K562 (cell line): ENCODE results near the gene SMIM12. TPM values are rescaled to one million over a fixed set of nuclear protein-coding genes. Genes with fewer than 3 reads are reported as not detected.
A peak's percentile ranks its signal among the peaks of the same experiment; 100 is the strongest.

Source experiments
- ATAC-seq: fragments of 200-7000 bp; cut with Tn5 transposase; 3 replicates; pipeline ENCODE4 v1.9.1; 2020; ENCODE audit warnings: moderate library complexity
- BruUV-seq: library from RNA; stranded (reverse); fragments of 400-500 nt; replicated peaks from 2 replicates; lab custom pipeline; 2021; lab: Mats Ljungman, UMichigan
- CTCF ChIA-PET: fragments of 300-600 bp; formaldehyde crosslinking; extraction: SDS; loops from one replicate; lab custom pipeline; 2021; ENCODE audit warnings: low intra/inter-chr PET ratio; lab: Yijun Ruan, JAX
- POLR2A ChIA-PET: fragments of 300-600, 350-650 bp; sonication (Branson Sonifier 250); formaldehyde crosslinking; extraction: SDS; loops from one replicate; lab custom pipeline; 2021; ENCODE audit warnings: antibody characterized with exemption, inconsistent platforms; lab: Yijun Ruan, JAX
- DNase-seq, 4 experiments: peaks; one replicate each; pipeline versions ENCODE4 v3.0.0 to v3.0.0-alpha.2; 2011 to 2018; ENCODE audit warnings: low spot score in 3 of 4, mixed read lengths in 3 of 4; ENCODE audit errors: extremely low read depth in 1 of 4
- FAIRE-seq: peaks from 2 replicates; lab custom pipeline; 2011; peaks lifted over from hg19 to GRCh38; lab: Jason Lieb, UNC
- H2AFZ ChIP-seq: 2 replicates; pipeline ENCODE4 v1.6.0; 2011; ENCODE audit warnings: low read depth, low read length, control low read depth, inconsistent platforms
- H3K27ac ChIP-seq: fragments of 200-600 bp; 3 replicates; pipeline ENCODE4 v1.8.0; 2011; ENCODE audit warnings: low read depth, mild to moderate bottlenecking, control low read depth, inconsistent platforms, low read length, moderate library complexity, mixed read lengths; ENCODE audit errors: extremely low read depth
- H3K27me3 ChIP-seq, 2 experiments: fragments of 300-600 bp in 1 of 2; 2 replicates in 1 of 2; 3 replicates in 1 of 2; pipeline versions ENCODE4 v1.6.0 to v1.8.0; 2011; ENCODE audit warnings: inconsistent platforms in 2 of 2, low read length in 2 of 2, mild to moderate bottlenecking in 1 of 2, mixed read lengths in 1 of 2, moderate library complexity in 1 of 2; ENCODE audit not compliant: control insufficient read depth in 2 of 2, insufficient read depth in 2 of 2
- H3K36me3 ChIP-seq: fragments of 300-600 bp; 3 replicates; pipeline ENCODE4 v1.8.0; 2011; ENCODE audit warnings: mild to moderate bottlenecking, low read length, inconsistent platforms; ENCODE audit not compliant: control insufficient read depth, insufficient read depth
- H3K4me1 ChIP-seq, 2 experiments: fragments of 200-600 bp in 1 of 2; replicated peaks in 1 of 2; 2 replicates in 1 of 2; 3 replicates in 1 of 2; pipeline versions ENCODE4 v1.5.1 to v1.8.0; 2011; ENCODE audit warnings: inconsistent platforms in 2 of 2, low read length in 2 of 2, mild to moderate bottlenecking in 1 of 2, mixed read lengths in 1 of 2, moderate library complexity in 1 of 2; ENCODE audit not compliant: control insufficient read depth in 2 of 2, insufficient read depth in 2 of 2
- H3K4me2 ChIP-seq: 2 replicates; pipeline ENCODE4 v1.6.1; 2011; ENCODE audit warnings: low read length, control low read depth, inconsistent platforms, mixed read lengths; ENCODE audit not compliant: insufficient read depth
- H3K4me3 ChIP-seq: fragments of 200-600 bp; sonication (generic), shearing (Covaris generic); 2 replicates; pipeline ENCODE4 v1.5.1; 2016; ENCODE audit warnings: control low read depth, inconsistent platforms
- H3K79me2 ChIP-seq: fragments of 200-600 bp; 3 replicates; pipeline ENCODE4 v1.8.0; 2011; ENCODE audit warnings: low read length, inconsistent platforms; ENCODE audit not compliant: control insufficient read depth, insufficient read depth
- H3K9ac ChIP-seq, 2 experiments: 2 replicates each; pipeline versions ENCODE4 v1.6.0 to v1.6.1; 2011; ENCODE audit warnings: low read depth in 2 of 2, low read length in 2 of 2, control low read depth in 1 of 2, inconsistent platforms in 1 of 2, mild to moderate bottlenecking in 1 of 2, mixed read lengths in 1 of 2; ENCODE audit not compliant: insufficient read depth in 1 of 2
- H3K9me1 ChIP-seq: one replicate; pipeline ENCODE4 v1.6.0; 2011; ENCODE audit warnings: inconsistent platforms, mild to moderate bottlenecking, low read length, moderate library complexity; ENCODE audit not compliant: control insufficient read depth, insufficient read depth
- H3K9me3 ChIP-seq: replicated peaks from 2 replicates; pipeline ENCODE4 v1.5.1; 2011; ENCODE audit warnings: low read depth, low read length, inconsistent platforms; ENCODE audit not compliant: control insufficient read depth, insufficient read depth
- H4K20me1 ChIP-seq: replicated peaks from 2 replicates; pipeline ENCODE4 v1.6.1; 2011; ENCODE audit warnings: low read length, inconsistent platforms, mixed read lengths; ENCODE audit not compliant: control insufficient read depth, insufficient read depth
- WGBS: fragments of 100-300 bp; shearing (Covaris generic); methylation state at CpG from one replicate; pipeline ENCODE4 v1.1.6; 2016; ENCODE audit warnings: low coverage, mixed read lengths; ENCODE audit not compliant: insufficient coverage; ENCODE audit errors: missing lambda C conversion rate; 5-methylcytosine and 5-hydroxymethylcytosine counted together
- in situ Hi-C: fragments of 300-500 bp; cut with MboI; formaldehyde crosslinking; loops from 4 replicates; pipeline ENCODE4 v1.15.0; 2018; ENCODE audit warnings: inconsistent platforms, mixed read lengths
- intact Hi-C: fragments of 100-400 bp; cut with micrococcal nuclease; formaldehyde crosslinking; loops from 2 replicates; pipeline ENCODE4 v1.14.2; 2022
- polyA plus RNA-seq, 8 experiments: library from polyadenylated mRNA; depleted of rRNA in 4 of 8; stranded (reverse) in 5 of 8; unstranded in 3 of 8; fragments of >200 nt; fragmentation: Nextera tagmentation in 2 of 8; fragmentation: Illumina TruSeq in 1 of 8; extraction: Ambion mirVana in 2 of 8; extraction: Trizol in 1 of 8; gene quantifications; 2 replicates each; pipeline versions ENCODE4 v1.2.1 to v1.2.3, GENCODE V29; 2011 to 2014; ENCODE audit warnings: inconsistent platforms in 1 of 8, missing spikeins in 1 of 8
- total RNA-seq, 7 experiments: library from RNA; depleted of rRNA in 6 of 7; stranded (reverse); fragments of >200 nt in 6 of 7; fragmentation: Illumina TruSeq in 2 of 7; extraction: Trizol in 2 of 7; gene quantifications; 2 replicates each; pipeline versions ENCODE4 v1.2.1 to v1.2.3, GENCODE V29; 2011 to 2021; ENCODE audit warnings: low replicate concordance in 1 of 7
- TF ChIP-seq, protein P1 (sequence below), 3 experiments: fragments of 200-800 bp in 1 of 3; sonication (Bioruptor generic) in 1 of 3; sonication (generic) in 1 of 3; formaldehyde crosslinking in 1 of 3; IDR thresholded peaks; 2 replicates each; pipeline versions ENCODE4 v1.6.1 to v1.8.0; 2016 to 2022; ENCODE audit warnings: mild to moderate bottlenecking in 2 of 3, missing compliant biosample characterization in 2 of 3, missing genetic modification characterization in 2 of 3, missing genetic modification reagents in 1 of 3
- TF ChIP-seq, protein P2 (sequence below), 2 experiments: fragments of 200-800 bp in 1 of 2; sonication (Bioruptor generic) in 1 of 2; sonication (generic) in 1 of 2; formaldehyde crosslinking in 1 of 2; IDR thresholded peaks in 1 of 2; conservative IDR thresholded peaks in 1 of 2; 2 replicates each; pipeline versions ENCODE4 v1.5.0 to v1.6.1; 2016 to 2020; ENCODE audit warnings: missing compliant biosample characterization in 1 of 2, missing genetic modification characterization in 1 of 2, missing genetic modification reagents in 1 of 2

SMIM12 gene
- total and polyA plus RNA-seq, 9 of the 15 experiments (the other 6 are each of a cell fraction or from before 2014, with no cell fraction given): 51.7 to 112 (median 63.9) TPM

DNA sequence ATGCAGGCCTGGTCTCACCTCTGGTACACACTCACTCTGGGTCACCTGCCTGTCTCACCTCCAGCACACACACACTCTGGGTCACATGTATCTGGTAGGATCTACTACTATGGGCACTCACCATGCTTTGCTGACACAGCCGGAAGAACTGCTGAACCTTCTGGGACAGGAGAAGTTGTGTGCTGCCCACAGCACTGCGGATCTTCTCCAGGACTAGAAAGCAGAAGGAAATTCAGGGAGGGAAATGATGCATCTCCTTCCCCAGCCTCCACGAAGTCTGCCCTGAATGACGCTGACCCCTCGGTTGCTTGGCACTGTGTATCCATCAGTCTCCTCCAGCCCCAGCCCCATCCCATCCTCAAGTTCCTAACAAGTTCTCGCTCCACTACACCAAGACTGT, 7.9 kb upstream of the SMIM12 start:
- Histone ChIP-seq H3K27ac (no peak overlapping the region), H3K27me3 (peaks cover 40 to 53% of the 10 kb centered on the region in 2 experiments), H3K4me1 (peaks cover 0 to 27% of the 10 kb centered on the region in 2 experiments; a peak in 4 of 5 replicates), H3K9ac (no peak overlapping the region), H3K4me3 (no peak overlapping the region), H3K36me3 (no peaks in the 10 kb centered on the region), H4K20me1 (peaks cover 3% of the 10 kb centered on the region; the same call in 1 of the 2 replicates), H3K79me2 (no peaks in the 10 kb centered on the region), H3K9me1 (no peaks in the 10 kb centered on the region), H3K4me2 (no peak overlapping the region), H2AFZ (no peak overlapping the region), H3K9me3 (no peaks in the 10 kb centered on the region)
- DNase-seq (no peak), FAIRE-seq (no peak), ATAC-seq (no peak)
- intact Hi-C loops (loop anchor here (10.0 kb wide), 1 partner anchor 567 kb away; no protein-coding TSS in a partner anchor), in situ Hi-C loops (no loop called here)
- POLR2A ChIA-PET: interaction anchor here (1.4 to 1.6 kb wide), 2 partner anchors 15 to 40 kb away, joined by 3 read pairs; no protein-coding TSS in a partner anchor
- CTCF ChIA-PET: interaction anchor here (0.9 to 3.2 kb wide), 2 partner anchors 81 to 165 kb away, joined by 3 to 15 read pairs; partner anchors contain the start of gene ZMYM6
- WGBS: 13% methylated on average over 6 of the region's 6 CpGs
- TF ChIP-seq, protein P1, sequence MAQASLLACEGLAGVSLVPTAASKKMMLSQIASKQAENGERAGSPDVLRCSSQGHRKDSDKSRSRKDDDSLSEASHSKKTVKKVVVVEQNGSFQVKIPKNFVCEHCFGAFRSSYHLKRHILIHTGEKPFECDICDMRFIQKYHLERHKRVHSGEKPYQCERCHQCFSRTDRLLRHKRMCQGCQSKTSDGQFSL (CRISPR knock-in tag; IDR thresholded peaks at IDR 0.05): no peak
- TF ChIP-seq, protein P1 (tag; IDR thresholded peaks at IDR 0.05): peak in 1 of 2 experiments; percentile 22; a peak in 1 of 4 replicates
- TF ChIP-seq, protein P2, sequence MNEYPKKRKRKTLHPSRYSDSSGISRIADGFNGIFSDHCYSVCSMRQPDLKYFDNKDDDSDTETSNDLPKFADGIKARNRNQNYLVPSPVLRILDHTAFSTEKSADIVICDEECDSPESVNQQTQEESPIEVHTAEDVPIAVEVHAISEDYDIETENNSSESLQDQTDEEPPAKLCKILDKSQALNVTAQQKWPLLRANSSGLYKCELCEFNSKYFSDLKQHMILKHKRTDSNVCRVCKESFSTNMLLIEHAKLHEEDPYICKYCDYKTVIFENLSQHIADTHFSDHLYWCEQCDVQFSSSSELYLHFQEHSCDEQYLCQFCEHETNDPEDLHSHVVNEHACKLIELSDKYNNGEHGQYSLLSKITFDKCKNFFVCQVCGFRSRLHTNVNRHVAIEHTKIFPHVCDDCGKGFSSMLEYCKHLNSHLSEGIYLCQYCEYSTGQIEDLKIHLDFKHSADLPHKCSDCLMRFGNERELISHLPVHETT (CRISPR knock-in tag; conservative IDR thresholded peaks at IDR 0.05 in 1 of 2, IDR thresholded peaks at IDR 0.05 in 1 of 2): no peak
- no TSS peak for BruUV-seq
